OCI-M2 (cell line): ENCODE results near the gene ARHGAP6.
"Not testable (repeated sequence)": the region's sequence is repeated elsewhere in the genome, so short reads cannot be mapped to it uniquely, and the experiment has no call there.

Source experiments
- DNase-seq: peaks from one replicate; lab custom pipeline; 2025; ENCODE audit not compliant: unreplicated experiment; lab: John Stamatoyannopoulos, UW

ARHGAP6 gene

GRCh38 chrX:11124112-11124511 lies 541.6 kb downstream of the ARHGAP6 start:
- no peak for DNase-seq

GRCh38 chrX:11123087-11123486 lies 542.6 kb downstream of the ARHGAP6 start:
- DNase-seq, result not testable (repeated sequence)

- no peak for DNase-seq
Observed at GRCh38 chrX:11119313-11119943, 546.3 kb downstream of the ARHGAP6 start.

GRCh38 chrX:11117745-11118144 lies 548.0 kb downstream of the ARHGAP6 start:
- no peak for DNase-seq

- DNase-seq, result no peak
Observed at GRCh38 chrX:11113731-11114130, 552.0 kb downstream of the ARHGAP6 start.

GRCh38 chrX:11111947-11112346 lies 553.8 kb downstream of the ARHGAP6 start:
- DNase-seq, result no peak

GRCh38 chrX:11111037-11111851 lies 554.5 kb downstream of the ARHGAP6 start, which contains the start of gene HCCS:
Gene HCCS, plus strand, starts transcription at chrX:11111332. Its CDS starts 729 bp downstream, at chrX:11112061.
- DNase-seq, result peak; percentile 13

- DNase-seq, result no peak
Observed at GRCh38 chrX:11109968-11110367, 555.8 kb downstream of the ARHGAP6 start.

GRCh38 chrX:11108253-11108941 lies 557.3 kb downstream of the ARHGAP6 start:
- DNase-seq, result no peak

GRCh38 chrX:11105080-11105479 lies 560.6 kb downstream of the ARHGAP6 start:
- no peak for DNase-seq

- no peak for DNase-seq
Observed at GRCh38 chrX:11103751-11104150, 562.0 kb downstream of the ARHGAP6 start.

GRCh38 chrX:11103006-11103405 lies 562.7 kb downstream of the ARHGAP6 start:
- DNase-seq, result no peak

GRCh38 chrX:11100281-11101035 lies 565.3 kb downstream of the ARHGAP6 start:
- no peak for DNase-seq

GRCh38 chrX:11099465-11099864 lies 566.3 kb downstream of the ARHGAP6 start:
- no peak for DNase-seq

GRCh38 chrX:11097933-11098332 lies 567.8 kb downstream of the ARHGAP6 start:
- DNase-seq, result no peak

- DNase-seq, result no peak
Observed at GRCh38 chrX:11089802-11090201, 575.9 kb downstream of the ARHGAP6 start.
